ENCODE data around the gene EEF1A2. TPM values are rescaled to one million over a fixed set of nuclear protein-coding genes. Genes with fewer than 3 reads are reported as not detected.

Gene EEF1A2
- polyA plus RNA-seq, 3 donors = 0.08 TPM; not detected in 2

GRCh38 chr20:63547725-63548480 lies 49.0 kb upstream of the EEF1A2 start, which contains the start of gene SRMS:
TSS of gene SRMS (minus strand) at chr20:63547749. CDS start at chr20:63547463, 286 bp downstream.
- peaks cover 4 to 8% of the 10 kb centered on the region in 2 donors for H3K4me1 ChIP-seq (ENCODE audit: control insufficient read depth in 1 of 2, insufficient read depth in 2 of 2, low read length in 2 of 2)
- no peak within 1 kb of the TSS for H3K4me3 ChIP-seq (replicated peaks in 1 of 3; ENCODE audit: low read depth in 2 of 3, low read length in 3 of 3)
- Mint-ChIP-seq H3K27ac (no peak within 1 kb of the TSS), H3K27me3 (ENCODE audit: low read depth in 3 of 3) (peaks cover 40 to 84% (median 55%) of the 10 kb centered on the region in 3 donors), H3K36me3 (no peaks in the 10 kb centered on the region), H3K9me3 (peaks cover 0 to 5% (median 2%) of the 10 kb centered on the region in 7 donors), H3K4me1 (peaks cover 6% of the 10 kb centered on the region), H3K4me3 (peak within 1 kb of the TSS in 1 of 2 donors; percentile 65)
- H3K36me3 ChIP-seq (replicated peaks in 1 of 2; ENCODE audit: control insufficient read depth in 1 of 2, insufficient read depth in 2 of 2, low read length in 2 of 2) = no peaks in the 10 kb centered on the region
- peaks cover 0 to under 1% of the 10 kb centered on the region in 2 donors for H3K9me3 ChIP-seq (replicated peaks in 1 of 2; ENCODE audit: control insufficient read depth in 1 of 2, insufficient read depth in 1 of 2, low read length in 2 of 2)
- H3K79me2 ChIP-seq (ENCODE audit: insufficient read depth, low read length) = no peaks in the 10 kb centered on the region
- H2AFZ ChIP-seq (ENCODE audit: insufficient read depth, low read depth, low read length, poor library complexity, severe bottlenecking) = no peak within 1 kb of the TSS
- WGBS (ENCODE audit: insufficient coverage) = 63% methylated on average over 26 of the region's 35 CpGs
- intact Hi-C loops (cut with micrococcal nuclease) = no loop called here
- peaks cover 2% of the 10 kb centered on the region for H4K20me1 ChIP-seq (ENCODE audit: insufficient read depth, low read length)
- H3K9ac ChIP-seq (ENCODE audit: insufficient read depth, low read length, poor library complexity, severe bottlenecking) = no peak within 1 kb of the TSS
- H3K27me3 ChIP-seq (ENCODE audit: control insufficient read depth in 2 of 2, insufficient read depth in 2 of 2, low read length in 2 of 2) = peaks cover 0 to 50% of the 10 kb centered on the region in 2 donors
- no peak within 1 kb of the TSS for H3K27ac ChIP-seq (ENCODE audit: low read depth in 1 of 2, low read length in 2 of 2)
- H3K4me2 ChIP-seq (replicated peaks; ENCODE audit: extremely low read depth, low read length, poor library complexity, severe bottlenecking) = no peak within 1 kb of the TSS
- TF ChIP-seq CTCF (IDR thresholded peaks at IDR 0.05) = no peak
- no peak for DNase-seq

DNA sequence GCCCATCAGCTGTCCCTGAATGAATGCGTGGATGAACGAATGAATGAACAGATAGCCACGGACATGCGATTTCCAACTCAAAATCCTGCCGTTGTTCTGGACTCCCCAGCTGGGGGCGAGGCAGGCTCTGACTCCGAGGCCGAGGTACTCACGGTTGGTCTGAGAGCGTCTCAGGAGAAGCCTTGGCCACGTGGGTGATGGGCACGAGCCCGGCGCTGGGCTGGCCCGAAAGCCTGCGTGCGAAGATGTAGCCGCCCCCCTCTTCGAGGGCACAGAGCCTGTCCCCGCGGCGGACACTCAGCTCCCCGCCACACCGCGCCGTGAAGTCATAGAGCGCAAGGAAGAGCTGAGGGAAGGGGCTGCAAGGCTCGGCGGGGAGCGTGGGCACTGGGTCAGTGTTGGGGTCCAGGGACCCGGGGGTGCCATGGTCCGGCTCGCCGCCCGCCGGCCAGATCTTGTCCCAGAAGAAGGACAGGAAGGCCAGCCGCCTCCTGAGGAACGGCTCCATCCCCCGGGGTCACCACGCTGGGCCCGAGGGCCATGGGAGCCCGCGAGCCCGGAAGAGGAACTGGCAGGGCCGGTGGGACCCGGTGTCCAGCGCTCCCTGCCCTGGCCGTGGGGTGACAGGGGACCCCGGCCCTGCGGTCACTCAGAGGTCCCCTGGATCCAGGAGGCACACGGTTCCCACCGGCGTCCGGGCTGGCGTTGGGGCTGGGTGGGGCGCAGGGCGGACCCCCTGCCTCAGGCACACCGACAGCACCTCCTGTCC lies 48.3 kb upstream of the EEF1A2 start:
- H3K27ac Mint-ChIP-seq = no peak overlapping the region
- H3K4me1 Mint-ChIP-seq = peaks cover 2% of the 10 kb centered on the region
- H3K27me3 Mint-ChIP-seq (ENCODE audit: low read depth in 3 of 3) = peaks cover 33 to 78% (median 49%) of the 10 kb centered on the region in 3 donors
- H4K20me1 ChIP-seq (ENCODE audit: insufficient read depth, low read length) = no peaks in the 10 kb centered on the region
- H3K4me1 ChIP-seq (ENCODE audit: control insufficient read depth in 1 of 2, insufficient read depth in 2 of 2, low read length in 2 of 2) = peaks cover 0 to under 1% of the 10 kb centered on the region in 2 donors
- H3K4me2 ChIP-seq (replicated peaks; ENCODE audit: extremely low read depth, low read length, poor library complexity, severe bottlenecking) = no peak overlapping the region
- no peak overlapping the region for H3K27ac ChIP-seq (ENCODE audit: low read depth in 1 of 2, low read length in 2 of 2)
- peaks cover 0 to 46% of the 10 kb centered on the region in 2 donors for H3K27me3 ChIP-seq (ENCODE audit: control insufficient read depth in 2 of 2, insufficient read depth in 2 of 2, low read length in 2 of 2)
- H3K4me3 ChIP-seq (replicated peaks in 1 of 3; ENCODE audit: low read depth in 2 of 3, low read length in 3 of 3) = no peak overlapping the region
- H3K36me3 Mint-ChIP-seq = no peaks in the 10 kb centered on the region
- 65% methylated on average over 58 of the region's 58 CpGs for WGBS (ENCODE audit: insufficient coverage)
- peak overlapping the region in 1 of 2 donors; percentile 42 for H3K4me3 Mint-ChIP-seq
- no peaks in the 10 kb centered on the region for H3K9me3 ChIP-seq (replicated peaks in 1 of 2; ENCODE audit: control insufficient read depth in 1 of 2, insufficient read depth in 1 of 2, low read length in 2 of 2)
- H3K9ac ChIP-seq (ENCODE audit: insufficient read depth, low read length, poor library complexity, severe bottlenecking) = no peak overlapping the region
- peaks cover 0 to 5% (median under 1%) of the 10 kb centered on the region in 7 donors for H3K9me3 Mint-ChIP-seq
- H3K79me2 ChIP-seq (ENCODE audit: insufficient read depth, low read length) = no peaks in the 10 kb centered on the region
- no peak for DNase-seq
- H3K36me3 ChIP-seq (replicated peaks in 1 of 2; ENCODE audit: control insufficient read depth in 1 of 2, insufficient read depth in 2 of 2, low read length in 2 of 2) = no peaks in the 10 kb centered on the region
- H2AFZ ChIP-seq (ENCODE audit: insufficient read depth, low read depth, low read length, poor library complexity, severe bottlenecking) = no peak overlapping the region
- intact Hi-C loops (cut with micrococcal nuclease) = no loop called here
- no peak for TF ChIP-seq CTCF (IDR thresholded peaks at IDR 0.05)

Data from CD14-positive monocyte (primary cell).